GM12892 (cell line): Measurements from ENCODE around the gene SERP2.

Experiments
- DNase-seq: peaks from one replicate; pipeline ENCODE4 v3.0.0; 2011; ENCODE audit not compliant: insufficient read length
- FAIRE-seq: peaks from 2 replicates; lab custom pipeline; 2011; peaks lifted over from hg19 to GRCh38; lab: Jason Lieb, UNC
- POLR2A ChIP-seq: IDR thresholded peaks from 2 replicates; pipeline ENCODE4 v1.6.1; 2011; ENCODE audit warnings: low read depth, low read length, control low read depth
- POLR2AphosphoS5 ChIP-seq: IDR thresholded peaks from 2 replicates; pipeline ENCODE4 v1.6.1; 2011; ENCODE audit warnings: low read depth, low read length, control low read depth
- TAF1 ChIP-seq: IDR thresholded peaks from 2 replicates; pipeline ENCODE4 v1.6.1; 2011; ENCODE audit warnings: low read depth, mild to moderate bottlenecking, control low read depth, low read length, borderline replicate concordance

Gene SERP2

DNA sequence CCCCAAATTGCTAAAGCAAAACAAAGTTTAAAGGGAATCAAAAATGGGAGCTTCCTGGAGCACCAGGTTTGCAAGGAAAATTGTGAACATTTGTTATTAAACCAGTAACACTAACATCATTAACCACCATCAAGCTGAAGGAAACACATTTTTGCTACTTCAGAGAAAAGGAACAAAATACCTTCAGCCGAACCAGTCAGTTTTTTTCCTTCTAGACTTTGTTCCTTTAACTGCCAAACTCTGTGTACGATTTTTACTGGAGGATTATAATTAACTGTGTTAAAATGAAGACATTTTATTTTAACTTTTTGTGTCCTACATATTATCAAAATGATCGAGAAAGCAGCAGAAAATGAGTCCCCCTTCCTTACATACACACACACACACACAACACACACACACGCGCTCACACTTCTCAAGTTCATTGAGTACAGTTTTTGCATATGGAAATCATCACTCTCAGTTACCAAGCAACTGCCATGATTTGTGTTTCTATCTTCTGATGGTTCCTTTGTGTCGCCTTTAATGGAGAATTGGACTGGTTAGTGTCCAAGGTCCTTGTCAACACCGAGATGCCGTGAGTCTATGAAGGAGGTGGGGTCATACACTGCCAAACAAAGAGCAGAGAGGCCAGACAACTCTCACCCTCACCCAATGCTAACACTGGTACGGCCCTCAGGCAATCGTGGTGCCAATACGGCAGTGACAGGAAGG, 9.8 kb upstream of the SERP2 start:
- FAIRE-seq = no peak

DNA sequence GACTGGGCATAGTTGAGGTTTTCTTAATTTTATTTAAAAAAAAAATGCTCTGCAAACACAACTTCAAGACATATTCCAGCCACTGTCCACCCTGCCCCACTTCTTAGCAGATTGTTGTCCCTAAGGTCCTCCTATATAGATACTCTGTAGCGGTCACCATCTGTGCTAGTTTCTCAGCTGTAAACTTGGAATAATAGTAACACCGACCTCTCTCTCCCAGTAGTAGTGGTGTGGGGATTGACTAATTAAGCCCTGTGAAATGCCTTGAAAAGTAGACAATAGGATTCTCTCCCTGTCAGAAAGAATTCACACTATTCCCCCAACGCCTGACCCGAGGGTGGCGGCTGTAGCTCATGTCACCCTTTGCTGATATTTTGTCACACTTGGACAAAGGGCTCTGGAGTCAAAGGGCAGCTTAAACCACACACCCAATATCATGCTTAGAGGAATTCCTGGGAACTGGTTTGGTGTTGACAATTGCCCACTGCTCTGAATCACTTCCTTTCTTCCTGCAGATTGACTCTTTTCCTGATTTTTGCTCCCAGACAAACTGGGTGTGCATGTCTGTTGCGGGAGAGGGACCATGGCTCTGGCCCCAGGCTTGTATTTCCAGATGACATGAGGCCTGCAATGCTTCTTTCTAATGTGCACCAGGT, 9.2 kb upstream of the SERP2 start:
- TF ChIP-seq POLR2AphosphoS5 = no peak
- no peak for TF ChIP-seq TAF1
- no peak for DNase-seq
- FAIRE-seq = no peak

More for the DNA sequence above, 9.8 kb upstream of the SERP2 start:
- no peak for DNase-seq
- TF ChIP-seq POLR2A = no peak
- no peak for TF ChIP-seq POLR2AphosphoS5
- TF ChIP-seq TAF1 = no peak

DNA sequence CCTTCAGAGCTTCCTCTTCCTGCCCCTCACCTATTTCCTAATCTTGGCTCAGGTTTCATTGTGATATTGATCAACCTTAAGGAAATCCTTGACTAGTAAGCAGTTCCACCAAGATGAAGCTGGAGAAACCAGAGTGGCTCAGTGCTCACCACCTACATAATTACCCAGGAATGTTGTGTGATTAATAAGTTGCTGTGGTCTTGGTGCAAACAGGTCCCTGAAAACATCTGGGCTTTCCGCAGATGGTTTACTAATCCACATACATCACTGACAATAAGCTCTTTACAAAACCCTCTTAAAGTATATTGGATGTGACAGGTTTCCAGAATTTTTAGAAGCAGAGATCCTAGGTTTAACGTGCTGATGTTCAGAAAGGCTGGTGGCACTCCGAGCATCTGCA, 8.6 kb upstream of the SERP2 start:
- FAIRE-seq (no peak), DNase-seq (no peak)
- TF ChIP-seq POLR2A (no peak), TAF1 (no peak), POLR2AphosphoS5 (no peak)

DNA sequence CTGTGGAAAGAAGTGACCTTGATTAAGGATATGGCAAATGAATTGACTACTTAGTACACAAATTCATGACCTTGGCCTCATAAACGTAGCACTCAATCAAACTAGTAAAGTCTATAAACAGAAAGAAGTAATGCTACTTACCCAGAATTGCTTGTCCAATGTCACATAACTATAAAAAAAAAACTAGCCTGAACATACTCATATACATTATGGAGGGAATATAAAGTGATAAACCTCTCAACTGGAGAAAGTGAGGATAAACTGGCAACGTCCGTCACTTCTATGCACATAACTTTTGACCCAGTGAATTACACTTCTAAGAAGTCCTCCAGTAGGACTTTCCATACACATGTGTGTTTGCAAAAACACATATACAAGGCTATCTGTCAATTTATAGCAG, 7.7 kb upstream of the SERP2 start:
- DNase-seq = no peak
- FAIRE-seq = no peak
- TF ChIP-seq TAF1 = no peak
- TF ChIP-seq POLR2A = no peak
- TF ChIP-seq POLR2AphosphoS5 = no peak

DNA sequence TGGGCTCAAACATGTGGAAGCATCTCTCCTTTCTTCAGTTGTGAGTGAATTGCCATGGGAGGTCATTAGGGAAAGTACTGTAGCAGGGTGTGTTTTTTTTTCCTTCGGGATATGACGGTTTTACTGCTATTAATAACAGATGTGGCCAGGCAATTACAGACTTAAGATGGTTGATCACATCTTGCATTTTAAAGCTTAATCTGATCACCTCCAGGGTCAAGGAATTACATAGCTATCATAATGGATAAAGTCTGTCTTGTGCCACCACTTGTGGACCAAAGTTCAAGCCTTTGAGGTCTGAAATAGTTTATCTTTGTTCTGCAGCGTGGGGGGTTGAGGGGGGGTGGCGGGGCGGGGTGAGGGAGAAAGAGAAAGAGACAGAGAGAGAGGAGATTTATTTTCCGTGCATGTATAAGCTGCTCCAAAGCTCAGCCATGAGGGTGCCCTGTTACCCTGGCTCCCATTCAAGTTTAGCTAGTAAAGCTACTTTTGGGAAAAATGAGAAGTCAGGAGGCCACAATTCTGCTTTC, 5.5 kb upstream of the SERP2 start:
- no peak for TF ChIP-seq TAF1
- no peak for TF ChIP-seq POLR2AphosphoS5
- no peak for TF ChIP-seq POLR2A
- no peak for DNase-seq
- FAIRE-seq = no peak

DNA sequence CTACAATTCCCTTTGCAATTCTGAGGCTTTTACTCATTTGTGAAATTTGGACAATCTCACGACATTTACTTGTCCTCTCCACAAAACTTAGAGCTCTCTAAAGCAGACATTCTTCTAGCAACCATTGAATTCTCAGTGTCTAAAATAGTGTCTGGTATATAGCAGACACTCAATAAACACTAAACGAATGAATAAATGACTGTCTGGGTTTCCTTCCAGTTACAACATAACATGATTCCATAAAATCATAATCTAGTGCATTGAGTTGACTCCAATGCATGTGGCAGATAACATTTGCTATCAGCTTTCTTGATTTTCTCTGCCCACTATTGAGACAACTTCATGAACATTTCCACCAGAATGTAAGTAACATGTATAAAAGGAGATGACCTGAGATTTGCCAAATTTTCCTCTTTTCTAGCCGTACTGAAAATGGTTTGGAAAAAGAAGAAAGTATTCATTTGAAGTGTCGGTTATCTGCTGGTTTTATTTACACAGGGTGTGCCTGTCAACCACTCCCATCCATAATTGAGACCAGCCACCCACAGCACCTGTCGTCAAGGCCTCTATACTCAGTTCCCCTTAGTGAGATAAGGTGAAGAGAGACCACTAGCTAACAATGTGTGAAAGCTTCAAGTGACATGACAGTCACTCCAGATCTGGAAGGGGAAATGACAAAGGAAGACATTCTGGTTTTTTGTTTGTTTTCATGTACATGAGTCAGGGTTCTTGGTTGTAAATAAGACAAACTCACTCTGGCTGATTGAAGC, 4.8 kb upstream of the SERP2 start:
- DNase-seq = no peak
- TF ChIP-seq POLR2A (no peak), POLR2AphosphoS5 (no peak), TAF1 (no peak)
- FAIRE-seq = no peak

DNA sequence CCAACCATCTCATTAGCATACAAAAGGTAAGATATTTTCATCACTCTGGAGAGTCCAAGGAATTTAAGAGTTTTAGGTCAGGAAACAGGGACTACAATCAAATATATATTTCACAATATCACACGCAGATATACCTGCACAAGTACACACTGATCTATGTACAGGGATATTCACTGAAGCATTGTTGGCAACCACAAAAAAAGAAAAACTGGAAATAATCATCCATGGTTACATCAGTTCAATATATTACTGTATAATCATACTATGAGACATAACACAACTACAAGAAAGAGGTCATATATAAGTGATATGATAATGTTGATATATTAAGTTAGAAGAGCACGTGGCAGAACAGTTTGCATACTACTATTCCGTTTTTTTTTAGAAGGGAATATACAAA, 2.2 kb upstream of the SERP2 start:
- FAIRE-seq = no peak
- TF ChIP-seq TAF1 (no peak), POLR2AphosphoS5 (no peak), POLR2A (no peak)
- no peak for DNase-seq

DNA sequence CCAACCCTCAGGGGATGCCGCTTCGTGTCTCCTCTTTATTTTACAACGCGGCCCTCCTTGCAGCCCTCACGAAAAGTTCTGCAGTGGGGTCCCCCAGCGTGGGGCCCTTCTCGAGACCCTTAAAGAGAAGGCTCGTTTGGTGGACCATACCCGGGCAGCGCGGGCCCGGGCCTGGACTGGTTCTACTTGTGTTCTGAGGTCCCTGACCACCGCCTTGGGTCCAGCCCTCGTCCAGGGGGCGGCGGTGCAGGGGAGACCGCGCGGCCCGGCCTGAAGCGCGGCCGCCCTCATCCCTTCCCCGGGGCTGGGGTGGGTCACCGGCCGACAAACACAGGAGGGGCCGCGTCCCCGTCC, 400 bp upstream of the SERP2 start:
- DNase-seq (no peak), FAIRE-seq (no peak)
- TF ChIP-seq TAF1 (no peak), POLR2A (no peak), POLR2AphosphoS5 (no peak)

DNA sequence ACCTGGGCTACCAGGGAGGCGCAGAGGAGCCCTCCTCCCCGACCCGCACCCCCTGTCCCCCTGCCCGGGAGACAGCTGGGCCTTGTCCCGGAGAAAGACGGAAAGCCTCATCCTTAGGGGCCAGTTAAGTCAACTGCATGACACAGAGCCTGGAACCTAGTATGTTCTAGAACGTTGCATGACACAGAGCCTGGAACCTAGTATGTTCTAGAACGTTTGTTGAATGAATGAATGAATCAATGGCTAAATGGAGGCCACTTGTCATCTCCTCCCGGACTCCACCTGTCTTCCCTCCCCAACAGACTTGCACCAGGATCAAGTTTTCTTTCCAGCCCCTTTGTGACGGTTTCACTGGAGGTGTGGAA, 706 bp downstream of the SERP2 start:
- DNase-seq (no peak), FAIRE-seq (no peak)
- TF ChIP-seq POLR2AphosphoS5 = no peak
- TF ChIP-seq TAF1 = no peak
- TF ChIP-seq POLR2A = no peak

DNA sequence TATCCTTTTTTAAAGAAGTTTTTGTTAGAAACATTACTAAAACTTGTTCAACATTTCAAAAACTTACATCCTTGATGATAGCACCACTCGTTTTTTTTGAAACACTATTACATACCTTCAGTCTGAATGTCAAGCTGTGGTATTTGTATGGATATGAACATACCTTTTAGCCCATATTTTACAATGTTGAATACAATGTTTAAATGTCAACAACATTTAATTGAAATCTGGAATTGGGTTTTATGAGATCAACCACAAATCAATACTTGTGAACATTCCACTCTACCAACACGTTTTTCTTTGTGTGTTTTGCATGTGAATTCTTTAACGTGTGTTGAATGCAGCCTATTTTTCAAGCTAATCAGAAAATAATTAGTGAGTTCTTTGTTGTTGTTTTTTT, 4.7 kb downstream of the SERP2 start:
- FAIRE-seq (no peak), DNase-seq (no peak)
- no peak for TF ChIP-seq TAF1
- TF ChIP-seq POLR2A = no peak
- no peak for TF ChIP-seq POLR2AphosphoS5

DNA sequence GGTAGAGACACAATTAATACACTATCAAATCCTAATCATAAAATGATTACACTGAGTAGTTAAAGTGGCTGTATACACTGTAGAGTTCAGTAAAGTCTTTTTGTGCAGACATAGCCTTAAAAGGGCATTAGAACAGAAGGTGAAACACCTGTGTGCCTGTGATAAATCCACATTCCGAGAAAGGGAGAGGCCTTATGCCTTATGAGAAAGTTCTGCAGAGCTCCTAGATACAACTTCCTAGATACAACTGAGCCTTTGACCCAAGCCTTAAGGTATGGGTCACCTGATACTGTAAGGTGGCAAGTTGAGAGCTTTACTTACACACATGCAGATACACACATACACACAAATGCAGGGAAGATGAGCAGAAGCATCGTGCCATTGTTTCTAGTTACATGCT, 6.3 kb downstream of the SERP2 start:
- no peak for TF ChIP-seq POLR2AphosphoS5
- TF ChIP-seq TAF1 = no peak
- TF ChIP-seq POLR2A = no peak
- no peak for FAIRE-seq
- DNase-seq = no peak

DNA sequence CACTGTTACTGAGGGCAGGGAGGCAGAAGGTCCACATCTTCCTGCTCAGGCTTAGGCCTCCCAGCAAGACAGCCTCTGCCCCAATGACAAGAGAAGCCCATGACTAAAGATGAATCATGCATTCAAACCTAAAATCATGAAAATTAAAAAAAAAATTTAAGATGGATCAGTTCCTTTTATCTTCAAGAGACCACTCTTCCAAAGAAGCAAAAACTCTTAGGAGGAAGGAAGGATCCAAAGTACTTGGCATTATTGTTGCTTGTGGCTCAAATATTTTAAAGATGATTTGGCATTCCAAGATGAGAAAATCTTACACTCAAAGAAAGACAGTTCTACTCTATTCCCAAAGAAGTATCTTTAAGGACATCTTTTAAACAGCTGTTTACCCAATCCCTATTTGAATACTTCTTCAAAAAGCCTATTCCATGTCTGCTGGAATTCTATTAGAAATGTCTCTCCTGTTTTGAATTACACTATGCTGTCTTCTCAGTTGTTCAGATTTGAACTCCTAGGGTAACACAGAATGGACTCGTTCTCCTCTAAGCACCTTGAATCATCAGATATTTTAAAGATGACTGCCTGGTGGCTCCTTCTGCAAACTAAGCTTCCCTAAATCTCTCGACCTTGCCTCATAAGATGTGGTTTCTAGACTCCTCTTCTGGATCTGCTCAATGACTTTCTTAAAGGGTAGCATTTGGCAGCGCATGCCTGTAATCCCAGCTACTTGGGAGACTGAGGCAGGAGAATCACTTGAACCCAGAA, 7.0 kb downstream of the SERP2 start:
- DNase-seq (no peak), FAIRE-seq (no peak)
- TF ChIP-seq POLR2A (no peak), TAF1 (no peak), POLR2AphosphoS5 (no peak)
